Heart right ventricle (tissue), 16 donors: ENCODE data around the gene TMEM244. TPM values are rescaled to one million over a fixed set of nuclear protein-coding genes. Genes with fewer than 3 reads are reported as not detected.

Source experiments
- ATAC-seq, 8 donors: fragments of 200-7000 bp; cut with Tn5 transposase; one replicate each; pipeline ENCODE4 v1.9.1; 2020; ENCODE audit warnings: mild to moderate bottlenecking in 8 of 8, moderate library complexity in 8 of 8, moderate number of reproducible peaks in 1 of 8
- DNase-seq, 2 donors: peaks; one replicate each; pipeline ENCODE4 v3.0.0-alpha.2; 2020
- H3K27ac ChIP-seq, 10 donors: fragments of 200-600 bp; sonication (generic) in 2 of 10; one replicate each; pipeline versions ENCODE4 v1.5.0 to v1.8.0; 2020 to 2022; ENCODE audit warnings: mild to moderate bottlenecking in 3 of 10
- H3K27me3 ChIP-seq, 7 donors: fragments of 200-600 bp; one replicate each; pipeline ENCODE4 v1.8.0; 2021 to 2022; ENCODE audit warnings: mild to moderate bottlenecking in 2 of 7
- H3K36me3 ChIP-seq, 9 donors: fragments of 200-600 bp; sonication (generic) in 1 of 9; one replicate each; pipeline versions ENCODE4 v1.5.0 to v1.8.0; 2020 to 2022; ENCODE audit warnings: mild to moderate bottlenecking in 2 of 9
- H3K4me1 ChIP-seq, 9 donors: fragments of 200-600 bp; sonication (generic) in 1 of 9; one replicate each; pipeline versions ENCODE4 v1.5.0 to v1.8.0; 2020 to 2022; ENCODE audit warnings: mild to moderate bottlenecking in 4 of 9
- H3K4me3 ChIP-seq, 10 donors: fragments of 200-600 bp; sonication (generic) in 2 of 10; one replicate each; pipeline versions ENCODE4 v1.5.0 to v1.8.0; 2020 to 2022; ENCODE audit warnings: mild to moderate bottlenecking in 7 of 10, moderate library complexity in 2 of 10
- H3K9me3 ChIP-seq, 11 donors: fragments of 200-600 bp in 10 of 11; sonication (generic) in 2 of 11; one replicate each; pipeline versions ENCODE4 v1.5.0 to v1.8.0; 2013 to 2022; ENCODE audit warnings: mild to moderate bottlenecking in 2 of 11, control low read depth in 1 of 11, moderate library complexity in 1 of 11
- CTCF ChIP-seq, 9 donors: fragments of 200-600 bp; sonication (generic) in 2 of 9; IDR thresholded peaks; one replicate each; pipeline versions ENCODE4 v1.5.0 to v1.8.0; 2021 to 2022; ENCODE audit warnings: antibody characterized with exemption in 9 of 9, mild to moderate bottlenecking in 5 of 9, moderate library complexity in 1 of 9
- WGBS, 2 donors: extraction: QIAGEN DNeasy Blood & Tissue Kit; methylation state at CpG; one replicate each; pipeline ENCODE4 v1.1.7; 2013; ENCODE audit warnings: inconsistent platforms in 1 of 2; 5-methylcytosine and 5-hydroxymethylcytosine counted together
- intact Hi-C, 10 donors: fragments of 100-400 bp; cut with DNase I; formaldehyde crosslinking; loops; one replicate each; pipeline versions ENCODE4 v1.11.1 to v1.14.2; 2022
- polyA plus RNA-seq, 2 donors: library from polyadenylated mRNA; stranded (reverse); fragments of 200-250 nt; gene quantifications; one replicate each; pipeline ENCODE4 v1.2.3, GENCODE V29; 2013
- total RNA-seq, 10 donors: library from RNA; stranded (reverse); fragmentation: NEBNext Ultra II Directional in 3 of 10; extraction: Animal tissue kit (Norgen Biotek cat#: 25700) in 3 of 10; gene quantifications; one replicate each; pipeline versions ENCODE4 v1.2.1 to v1.2.4, GENCODE V29; 2021 to 2023
- donor health status: Arrhythmogenic right ventricular cardiomyopathy.
- donor health status: ischemic (EF 13 %, LVEDD 7.1; RV severe dilation, severe dysfunction).
- donor health status: healthy with polysubstance abuse.
- donor health status: DM: no; HTN: yes; CAD: no.
- donor health status: DM: no; HTN: no; CAD: no.
- donor health status: ischemic (EF 25% LVEDD 6.9; RV normal size, moderate dysfunction).
- donor health status: ischemic (EF 25% LVEDD 5.7; RV mildly dilated, moderate dysfunction).
- donor health status: healthy.
- donor health status: DM: yes; HTN: yes; CAD: no.
- donor health status: Ischemic cardiomyopathy.
- donor health status: ischemic (EF 35%, LVEDD 5.7; RV mildly dilated, moderate dysfunction).
- donor health status: nonischemic (EF 11% LVEDD 7.7; RV severe dilation, severe dysfunction).
- donor health status: DM: yes; HTN: yes; CAD: no.
- donor health status: PGD.
- donor health status: ischemic (EF 29% LVEDD 5.4; RV normal size, mild dysfunction).
- donor health status: nonischemic (EF 23%, LVEDD 6.1; RV moderate dilation, normal function).

Gene TMEM244
- total and polyA plus RNA-seq, 12 donors, result not detected

- H3K4me1 ChIP-seq, result no peaks in the 10 kb centered on the region
- no peak for TF ChIP-seq CTCF (IDR thresholded peaks at IDR 0.05)
- H3K4me3 ChIP-seq, result no peak overlapping the region
- H3K27me3 ChIP-seq, result no peaks in the 10 kb centered on the region
- no peaks in the 10 kb centered on the region for H3K36me3 ChIP-seq
- WGBS, 2 donors, result 68 to 70% methylated on average over 5 of the region's 5 CpGs
- intact Hi-C loops, result no loop called here
- no peak for DNase-seq
- no peak overlapping the region for H3K27ac ChIP-seq
- peaks cover 0 to 9% (median 0%) of the 10 kb centered on the region in 11 donors for H3K9me3 ChIP-seq
- no peak for ATAC-seq
Measured at GRCh38 chr6:129852257-129852858, 8.8 kb downstream of the TMEM244 start.

GRCh38 chr6:129849456-129849855 lies 11.7 kb downstream of the TMEM244 start:
- Histone ChIP-seq H3K27ac (no peak overlapping the region), H3K27me3 (no peaks in the 10 kb centered on the region), H3K4me1 (no peaks in the 10 kb centered on the region), H3K4me3 (no peak overlapping the region), H3K9me3 (no peaks in the 10 kb centered on the region), H3K36me3 (no peaks in the 10 kb centered on the region)
- intact Hi-C loops, result no loop called here
- TF ChIP-seq CTCF (IDR thresholded peaks at IDR 0.05), result no peak
- ATAC-seq (no peak), DNase-seq (no peak)
- 86 to 89% methylated on average over 3 of the region's 3 CpGs for WGBS, 2 donors

GRCh38 chr6:129846761-129847160 lies 14.4 kb downstream of the TMEM244 start:
- Histone ChIP-seq H3K4me1 (no peaks in the 10 kb centered on the region), H3K27ac (no peak overlapping the region), H3K9me3 (no peaks in the 10 kb centered on the region), H3K36me3 (no peaks in the 10 kb centered on the region), H3K4me3 (no peak overlapping the region), H3K27me3 (no peaks in the 10 kb centered on the region)
- no peak for DNase-seq
- ATAC-seq, result no peak
- intact Hi-C loops, result no loop called here
- TF ChIP-seq CTCF (IDR thresholded peaks at IDR 0.05), result no peak

GRCh38 chr6:129845696-129846095 lies 15.4 kb downstream of the TMEM244 start:
- Histone ChIP-seq H3K27me3 (no peaks in the 10 kb centered on the region), H3K4me3 (no peak overlapping the region), H3K9me3 (no peaks in the 10 kb centered on the region), H3K27ac (no peak overlapping the region), H3K4me1 (no peaks in the 10 kb centered on the region), H3K36me3 (no peaks in the 10 kb centered on the region)
- no peak for DNase-seq
- 94 to 95% methylated on average over 2 of the region's 2 CpGs for WGBS, 2 donors
- no peak for TF ChIP-seq CTCF (IDR thresholded peaks at IDR 0.05)
- ATAC-seq, result no peak
- intact Hi-C loops, result no loop called here
